Upper lobe of right lung (tissue), 1 donor: ENCODE data around the gene PIP4K2B. TPM values are rescaled to one million over a fixed set of nuclear protein-coding genes. Genes with fewer than 3 reads are reported as not detected.

Source experiments
- ATAC-seq: fragments of 200-7000 bp; cut with Tn5 transposase; one replicate; pipeline ENCODE4 v1.9.1; 2020; ENCODE audit warnings: mild to moderate bottlenecking, moderate library complexity
- DNase-seq: peaks from one replicate; pipeline ENCODE4 v3.0.0-alpha.2; 2020
- H3K27ac ChIP-seq: fragments of 200-600 bp; one replicate; pipeline ENCODE4 v1.8.0; 2022
- H3K27me3 ChIP-seq: fragments of 200-600 bp; one replicate; pipeline ENCODE4 v1.8.0; 2022; ENCODE audit warnings: mild to moderate bottlenecking
- H3K36me3 ChIP-seq: fragments of 200-600 bp; one replicate; pipeline ENCODE4 v1.8.0; 2022
- H3K4me1 ChIP-seq: fragments of 200-600 bp; one replicate; pipeline ENCODE4 v1.8.0; 2022
- H3K4me3 ChIP-seq: fragments of 200-600 bp; one replicate; pipeline ENCODE4 v1.8.0; 2022; ENCODE audit warnings: mild to moderate bottlenecking
- H3K9me3 ChIP-seq: fragments of 200-600 bp; one replicate; pipeline ENCODE4 v1.8.0; 2022
- CTCF ChIP-seq: fragments of 200-600 bp; IDR thresholded peaks from one replicate; pipeline ENCODE4 v1.8.0; 2022; ENCODE audit warnings: antibody characterized with exemption
- intact Hi-C: fragments of 100-400 bp; cut with DNase I; formaldehyde crosslinking; loops from one replicate; pipeline ENCODE4 v1.11.0; 2022
- total RNA-seq: library from RNA; stranded (reverse); fragmentation: NEBNext Ultra II Directional; extraction: Animal tissue kit (Norgen Biotek cat#: 25700); gene quantifications from one replicate; pipeline ENCODE4 v1.2.1, GENCODE V29; 2021
- donor health status: DM: no; HTN: yes; CAD: no; lungs with severe emphysema.

Gene PIP4K2B
- total RNA-seq, 1 donor from 2014 or later, result 50.5 TPM

DNA sequence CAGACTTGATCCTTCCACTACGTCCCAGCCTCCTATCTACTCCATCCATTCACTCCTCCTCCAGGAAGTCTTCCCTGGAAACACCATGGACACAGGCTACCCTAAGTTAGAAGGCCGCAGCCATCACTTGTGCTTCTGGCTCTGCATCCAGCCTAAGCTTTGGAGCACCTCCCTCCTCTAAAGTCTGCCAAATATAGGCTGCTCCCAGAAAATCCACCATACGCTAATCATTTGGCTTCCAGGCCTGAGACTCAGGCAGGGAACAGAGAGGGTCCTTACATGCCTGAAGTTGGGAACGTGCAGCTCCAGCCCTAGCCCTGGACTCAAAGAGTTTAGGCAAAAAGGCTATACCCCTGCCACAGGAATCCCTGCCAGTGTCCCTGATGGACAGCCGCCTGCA is 57.9 kb downstream of the PIP4K2B start:
- peaks cover 33% of the 10 kb centered on the region for H3K4me1 ChIP-seq
- H3K27ac ChIP-seq, result peak overlapping the region; percentile 85
- ATAC-seq (no peak), DNase-seq (no peak)
- peaks cover 19% of the 10 kb centered on the region for H3K36me3 ChIP-seq
- TF ChIP-seq CTCF, result no peak
- no peak overlapping the region for H3K4me3 ChIP-seq
- intact Hi-C loops, result no loop called here
- no peaks in the 10 kb centered on the region for H3K27me3 ChIP-seq
- no peaks in the 10 kb centered on the region for H3K9me3 ChIP-seq

DNA sequence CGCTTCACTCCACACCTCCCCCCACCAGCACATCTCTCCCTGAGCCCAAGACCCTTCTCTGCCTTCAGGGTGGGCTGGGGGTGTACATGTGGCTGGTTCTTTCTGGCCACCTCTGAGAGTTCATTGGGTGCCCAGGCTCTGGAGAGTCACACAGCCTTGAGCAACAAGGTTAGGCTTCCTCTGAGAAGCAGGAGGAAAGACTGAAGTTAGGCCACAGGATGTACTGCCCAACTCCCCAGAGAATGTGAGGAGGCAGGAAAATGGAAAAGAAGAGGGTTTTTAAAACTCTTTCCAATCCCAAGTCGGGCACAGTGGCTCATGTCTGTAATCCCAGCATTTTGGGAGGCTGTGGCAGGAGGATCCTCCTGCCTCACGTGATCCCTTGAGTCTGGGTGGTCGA is 58.5 kb downstream of the PIP4K2B start:
- Histone ChIP-seq H3K27me3 (no peaks in the 10 kb centered on the region), H3K4me3 (no peak overlapping the region), H3K9me3 (no peaks in the 10 kb centered on the region), H3K27ac (no peak overlapping the region), H3K36me3 (peaks cover 26% of the 10 kb centered on the region), H3K4me1 (peaks cover 29% of the 10 kb centered on the region)
- DNase-seq, result no peak
- no peak for ATAC-seq
- TF ChIP-seq CTCF, result no peak
- intact Hi-C loops, result no loop called here

DNA sequence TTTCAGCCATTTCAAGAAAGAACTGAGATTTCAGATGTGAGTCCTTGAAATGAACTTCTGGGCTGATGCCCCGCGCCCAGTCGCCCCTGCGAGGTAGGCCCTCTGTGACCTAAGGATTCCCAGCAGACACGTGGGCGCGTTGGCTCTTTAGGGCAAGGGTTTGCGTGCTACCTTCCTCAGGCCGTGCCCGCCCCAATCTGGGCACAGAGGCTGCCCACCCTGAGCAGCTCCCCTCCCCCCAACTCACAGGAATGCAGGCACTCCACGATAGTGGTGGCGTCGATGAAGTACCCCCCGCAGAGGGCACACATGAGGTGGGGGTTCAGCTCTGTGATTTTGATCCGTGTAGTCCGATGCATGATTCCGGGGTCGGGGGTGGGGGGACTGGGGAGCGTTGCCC is 59.3 kb downstream of the PIP4K2B start:
- ATAC-seq, result no peak
- no peak for DNase-seq
- Histone ChIP-seq H3K27me3 (no peaks in the 10 kb centered on the region), H3K9me3 (no peaks in the 10 kb centered on the region), H3K27ac (no peak overlapping the region), H3K36me3 (peaks cover 31% of the 10 kb centered on the region), H3K4me3 (no peak overlapping the region), H3K4me1 (peaks cover 28% of the 10 kb centered on the region)
- no peak for TF ChIP-seq CTCF
- intact Hi-C loops, result no loop called here

DNA sequence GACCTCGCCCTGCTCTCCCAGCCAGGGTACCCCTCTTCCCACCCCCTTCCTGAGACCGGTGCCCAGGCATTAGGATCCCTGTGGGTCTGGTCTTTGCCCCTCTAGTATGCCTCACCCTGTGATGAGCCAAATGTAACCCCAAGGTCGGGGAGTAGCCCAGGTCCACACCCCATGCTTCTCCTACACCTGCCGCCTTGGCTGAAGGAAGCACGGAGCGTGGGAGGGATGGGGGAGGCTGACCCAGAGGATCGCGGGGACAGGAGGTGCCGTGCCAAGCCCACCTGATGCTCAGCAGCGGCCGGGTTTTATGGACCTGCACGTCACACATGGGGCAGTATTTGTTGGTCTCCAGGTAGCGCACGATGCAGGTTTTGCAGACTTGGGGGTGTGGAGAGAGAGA is 60.1 kb downstream of the PIP4K2B start:
- Histone ChIP-seq H3K4me1 (peaks cover 27% of the 10 kb centered on the region), H3K4me3 (no peak overlapping the region), H3K36me3 (peaks cover 33% of the 10 kb centered on the region), H3K27ac (no peak overlapping the region), H3K9me3 (no peaks in the 10 kb centered on the region), H3K27me3 (no peaks in the 10 kb centered on the region)
- no peak for TF ChIP-seq CTCF
- no peak for ATAC-seq
- intact Hi-C loops, result no loop called here
- DNase-seq, result no peak

- no peak for TF ChIP-seq CTCF
- H3K9me3 ChIP-seq, result no peaks in the 10 kb centered on the region
- DNase-seq (no peak), ATAC-seq (no peak)
- H3K36me3 ChIP-seq, result peaks cover 39% of the 10 kb centered on the region
- H3K4me3 ChIP-seq, result no peak overlapping the region
- intact Hi-C loops, result no loop called here
- H3K27ac ChIP-seq, result no peak overlapping the region
- no peaks in the 10 kb centered on the region for H3K27me3 ChIP-seq
- peaks cover 23% of the 10 kb centered on the region for H3K4me1 ChIP-seq
Observed at GRCh38 chr17:38738686-38739085, 60.7 kb downstream of the PIP4K2B start.

DNA sequence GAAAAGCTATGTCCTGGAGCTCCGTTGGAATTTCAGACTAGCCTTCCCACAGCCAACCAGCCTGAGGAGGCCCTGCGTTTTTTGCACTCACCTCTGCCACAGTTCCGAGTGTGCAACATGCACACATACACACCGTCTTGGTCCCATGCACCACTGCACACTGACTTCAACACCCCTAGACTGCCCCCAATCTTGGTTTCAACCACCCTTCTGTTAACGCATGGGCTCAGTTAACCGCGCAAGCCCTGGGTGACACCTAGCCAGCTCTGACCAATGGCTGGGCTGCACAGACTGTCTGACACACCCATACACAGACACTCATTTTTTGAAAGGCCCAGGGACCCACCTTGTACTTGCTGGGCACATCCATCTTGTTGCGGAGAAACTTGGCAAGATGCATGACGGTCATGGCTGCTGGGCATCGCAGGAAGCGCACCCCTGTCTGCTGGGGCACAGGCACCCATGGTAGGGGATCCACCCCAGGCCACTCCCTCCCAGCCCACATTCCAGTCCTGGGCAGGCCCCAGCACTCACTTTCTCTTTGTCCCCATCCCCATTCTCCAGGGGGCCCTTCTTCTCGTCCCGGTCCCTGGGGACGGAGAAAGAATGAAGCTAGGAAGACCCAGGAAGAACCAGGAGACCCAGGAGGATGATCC is 61.2 kb downstream of the PIP4K2B start:
- no peak for ATAC-seq
- no peak overlapping the region for H3K4me3 ChIP-seq
- H3K36me3 ChIP-seq, result peaks cover 45% of the 10 kb centered on the region
- H3K27ac ChIP-seq, result no peak overlapping the region
- peaks cover 17% of the 10 kb centered on the region for H3K4me1 ChIP-seq
- H3K9me3 ChIP-seq, result no peaks in the 10 kb centered on the region
- intact Hi-C loops, result no loop called here
- DNase-seq, result no peak
- no peak for TF ChIP-seq CTCF
- H3K27me3 ChIP-seq, result no peaks in the 10 kb centered on the region
